HEK293 (cell line): Measurements from ENCODE around the gene TC2N.

ENCODE experiments used
- AEBP2 ChIP-seq: fragments of 450-650 bp; formaldehyde crosslinking; IDR thresholded peaks from 2 replicates; pipeline ENCODE4 v1.5.1; 2016; ENCODE audit warnings: missing biosample characterization, missing genetic modification characterization, borderline replicate concordance
- KLF9 ChIP-seq: fragments of 450-650 bp; formaldehyde crosslinking; IDR thresholded peaks from 2 replicates; pipeline ENCODE4 v1.5.1; 2016; ENCODE audit warnings: missing biosample characterization, missing genetic modification characterization, low read depth
- MYNN ChIP-seq: fragments of 450-650 bp; formaldehyde crosslinking; IDR thresholded peaks from 2 replicates; pipeline ENCODE4 v1.5.1; 2016; ENCODE audit warnings: missing biosample characterization, missing genetic modification characterization, borderline replicate concordance
- MZF1 ChIP-seq: fragments of 450-650 bp; formaldehyde crosslinking; IDR thresholded peaks from 2 replicates; pipeline ENCODE4 v1.5.1; 2017; ENCODE audit warnings: missing biosample characterization, missing genetic modification characterization, borderline replicate concordance
- TRIM28 ChIP-seq: IDR thresholded peaks from 2 replicates; pipeline ENCODE4 v1.6.1; 2011; ENCODE audit warnings: low read length, control low read depth, borderline replicate concordance
- YY1 ChIP-seq: fragments of 450-650 bp; formaldehyde crosslinking; IDR thresholded peaks from 2 replicates; pipeline ENCODE4 v1.5.1; 2018; ENCODE audit warnings: missing biosample characterization, missing genetic modification characterization
- ZBTB17 ChIP-seq: fragments of 450-650 bp; formaldehyde crosslinking; IDR thresholded peaks from 2 replicates; pipeline ENCODE4 v1.5.1; 2016; ENCODE audit warnings: missing biosample characterization, missing genetic modification characterization
- ZBTB48 ChIP-seq: fragments of 450-650 bp; formaldehyde crosslinking; IDR thresholded peaks from 2 replicates; pipeline ENCODE4 v1.5.1; 2016; ENCODE audit warnings: missing biosample characterization, missing genetic modification characterization
- ZBTB7A ChIP-seq: fragments of 450-650 bp; formaldehyde crosslinking; IDR thresholded peaks from 2 replicates; pipeline ENCODE4 v1.5.1; 2016; ENCODE audit warnings: low read depth, missing biosample characterization, missing genetic modification characterization
- ZEB2 ChIP-seq: fragments of 450-650 bp; formaldehyde crosslinking; IDR thresholded peaks from 2 replicates; pipeline ENCODE4 v1.5.1; 2016; ENCODE audit warnings: missing biosample characterization, missing genetic modification characterization
- ZNF112 ChIP-seq: fragments of 450-650 bp; formaldehyde crosslinking; IDR thresholded peaks from 2 replicates; pipeline ENCODE4 v1.5.0; 2017; ENCODE audit warnings: missing biosample characterization, missing genetic modification characterization
- ZNF121 ChIP-seq: fragments of 450-650 bp; formaldehyde crosslinking; IDR thresholded peaks from 2 replicates; pipeline ENCODE4 v1.5.1; 2016; ENCODE audit warnings: missing biosample characterization, missing genetic modification characterization
- ZNF138 ChIP-seq: fragments of 450-650 bp; formaldehyde crosslinking; IDR thresholded peaks from 2 replicates; pipeline ENCODE4 v1.5.1; 2016; ENCODE audit warnings: missing biosample characterization, missing genetic modification characterization, borderline replicate concordance
- ZNF202 ChIP-seq: fragments of 450-650 bp; formaldehyde crosslinking; IDR thresholded peaks from 2 replicates; pipeline ENCODE4 v1.5.1; 2016; ENCODE audit warnings: missing biosample characterization, missing genetic modification characterization, borderline replicate concordance
- ZNF391 ChIP-seq: fragments of 450-650 bp; formaldehyde crosslinking; IDR thresholded peaks from 2 replicates; pipeline ENCODE4 v1.5.1; 2016; ENCODE audit warnings: low read depth, missing biosample characterization, missing genetic modification characterization, borderline replicate concordance
- ZNF473 ChIP-seq: fragments of 450-650 bp; formaldehyde crosslinking; IDR thresholded peaks from 2 replicates; pipeline ENCODE4 v1.5.1; 2017; ENCODE audit warnings: missing biosample characterization, missing genetic modification characterization
- ZNF544 ChIP-seq: fragments of 450-650 bp; formaldehyde crosslinking; IDR thresholded peaks from 2 replicates; pipeline ENCODE4 v1.5.0; 2017; ENCODE audit warnings: missing biosample characterization, missing genetic modification characterization
- ZNF560 ChIP-seq: fragments of 450-650 bp; formaldehyde crosslinking; IDR thresholded peaks from 2 replicates; pipeline ENCODE4 v1.5.1; 2017; ENCODE audit warnings: missing biosample characterization, missing genetic modification characterization, borderline replicate concordance
- ZNF596 ChIP-seq: fragments of 450-650 bp; IDR thresholded peaks from 2 replicates; pipeline ENCODE4 v1.5.0; 2018; ENCODE audit warnings: missing biosample characterization, mild to moderate bottlenecking, missing genetic modification characterization, moderate library complexity
- ZNF621 ChIP-seq: fragments of 450-650 bp; formaldehyde crosslinking; IDR thresholded peaks from 2 replicates; pipeline ENCODE4 v1.5.1; 2017; ENCODE audit warnings: missing biosample characterization, missing genetic modification characterization
- ZNF624 ChIP-seq: fragments of 450-650 bp; formaldehyde crosslinking; IDR thresholded peaks from 2 replicates; pipeline ENCODE4 v1.5.1; 2017; ENCODE audit warnings: missing biosample characterization, missing genetic modification characterization
- ZNF660 ChIP-seq: fragments of 450-650 bp; IDR thresholded peaks from 2 replicates; pipeline ENCODE4 v1.5.1; 2018; ENCODE audit warnings: missing biosample characterization, mild to moderate bottlenecking, missing genetic modification characterization
- ZNF747 ChIP-seq: fragments of 450-650 bp; formaldehyde crosslinking; IDR thresholded peaks from 2 replicates; pipeline ENCODE4 v1.5.1; 2016; ENCODE audit warnings: missing biosample characterization, missing genetic modification characterization
- ZNF776 ChIP-seq: fragments of 450-650 bp; formaldehyde crosslinking; IDR thresholded peaks from 2 replicates; pipeline ENCODE4 v1.5.0; 2017; ENCODE audit warnings: missing biosample characterization, missing genetic modification characterization, borderline replicate concordance
- ZNF837 ChIP-seq: fragments of 450-650 bp; formaldehyde crosslinking; IDR thresholded peaks from 2 replicates; pipeline ENCODE4 v1.5.1; 2016; ENCODE audit warnings: missing biosample characterization, missing genetic modification characterization
- TF ChIP-seq, protein P1 (sequence below): fragments of 450-650 bp; formaldehyde crosslinking; IDR thresholded peaks from 2 replicates; pipeline ENCODE4 v1.5.1; 2016; ENCODE audit warnings: missing biosample characterization, missing genetic modification characterization
- TF ChIP-seq, protein P2 (sequence below): fragments of 450-650 bp; formaldehyde crosslinking; IDR thresholded peaks from 2 replicates; pipeline ENCODE4 v1.5.1; 2016; ENCODE audit warnings: missing biosample characterization, missing genetic modification characterization
- TF ChIP-seq, protein P3 (sequence below): fragments of 450-650 bp; formaldehyde crosslinking; IDR thresholded peaks from 2 replicates; pipeline ENCODE4 v1.5.1; 2016; ENCODE audit warnings: missing biosample characterization, missing genetic modification characterization
- TF ChIP-seq, protein P4 (sequence below): fragments of 450-650 bp; formaldehyde crosslinking; IDR thresholded peaks from 2 replicates; pipeline ENCODE4 v1.5.1; 2016; ENCODE audit warnings: missing biosample characterization, missing genetic modification characterization
- TF ChIP-seq, protein P5 (sequence below): fragments of 450-650 bp; formaldehyde crosslinking; IDR thresholded peaks from 2 replicates; pipeline ENCODE4 v1.5.1; 2016; ENCODE audit warnings: missing biosample characterization, missing genetic modification characterization

Gene TC2N

GRCh38 chr14:91744068-91744480 is 123.3 kb downstream of the TC2N start (continued):
- TF ChIP-seq ZNF202 (tag by site-specific recombination), result no peak
- TF ChIP-seq ZNF560 (tag by site-specific recombination), result no peak
- TF ChIP-seq KLF9, result no peak
- TF ChIP-seq ZNF391 (tag by site-specific recombination), result no peak
- peak; percentile 88; the same call in 1 of the 2 replicates for TF ChIP-seq MZF1 (tag by site-specific recombination)
- no peak for TF ChIP-seq AEBP2 (tag by site-specific recombination)
- no peak for TF ChIP-seq ZNF660 (tag by site-specific recombination)
- no peak for TF ChIP-seq ZNF138
- TF ChIP-seq, protein P1, sequence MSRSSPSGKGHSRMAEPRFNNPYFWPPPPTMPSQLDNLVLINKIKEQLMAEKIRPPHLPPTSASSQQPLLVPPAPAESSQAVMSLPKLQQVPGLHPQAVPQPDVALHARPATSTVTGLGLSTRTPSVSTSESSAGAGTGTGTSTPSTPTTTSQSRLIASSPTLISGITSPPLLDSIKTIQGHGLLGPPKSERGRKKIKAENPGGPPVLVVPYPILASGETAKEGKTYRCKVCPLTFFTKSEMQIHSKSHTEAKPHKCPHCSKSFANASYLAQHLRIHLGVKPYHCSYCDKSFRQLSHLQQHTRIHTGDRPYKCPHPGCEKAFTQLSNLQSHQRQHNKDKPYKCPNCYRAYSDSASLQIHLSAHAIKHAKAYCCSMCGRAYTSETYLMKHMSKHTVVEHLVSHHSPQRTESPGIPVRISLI (tag by site-specific recombination), result no peak
- no peak for TF ChIP-seq ZNF473 (tag by site-specific recombination)
- TF ChIP-seq ZNF544, result no peak
- TF ChIP-seq ZBTB17 (tag by site-specific recombination), result 0 out of 2 replicates have a peak, but pooled peaks have one; percentile 11
- TF ChIP-seq ZNF776 (tag by site-specific recombination), result no peak
- no peak for TF ChIP-seq ZBTB7A (tag by site-specific recombination)
- TF ChIP-seq, protein P2, sequence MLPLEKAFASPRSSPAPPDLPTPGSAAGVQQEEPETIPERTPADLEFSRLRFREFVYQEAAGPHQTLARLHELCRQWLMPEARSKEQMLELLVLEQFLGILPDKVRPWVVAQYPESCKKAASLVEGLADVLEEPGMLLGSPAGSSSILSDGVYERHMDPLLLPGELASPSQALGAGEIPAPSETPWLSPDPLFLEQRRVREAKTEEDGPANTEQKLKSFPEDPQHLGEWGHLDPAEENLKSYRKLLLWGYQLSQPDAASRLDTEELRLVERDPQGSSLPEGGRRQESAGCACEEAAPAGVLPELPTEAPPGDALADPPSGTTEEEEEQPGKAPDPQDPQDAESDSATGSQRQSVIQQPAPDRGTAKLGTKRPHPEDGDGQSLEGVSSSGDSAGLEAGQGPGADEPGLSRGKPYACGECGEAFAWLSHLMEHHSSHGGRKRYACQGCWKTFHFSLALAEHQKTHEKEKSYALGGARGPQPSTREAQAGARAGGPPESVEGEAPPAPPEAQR, result no peak
- TF ChIP-seq YY1, result no peak
- TF ChIP-seq ZEB2 (tag by site-specific recombination), result no peak
- TF ChIP-seq MYNN, result no peak
- TF ChIP-seq ZNF121 (tag by site-specific recombination), result no peak
- no peak for TF ChIP-seq ZBTB48 (tag by site-specific recombination)
- TF ChIP-seq ZNF747, result no peak
- TF ChIP-seq, protein P3, sequence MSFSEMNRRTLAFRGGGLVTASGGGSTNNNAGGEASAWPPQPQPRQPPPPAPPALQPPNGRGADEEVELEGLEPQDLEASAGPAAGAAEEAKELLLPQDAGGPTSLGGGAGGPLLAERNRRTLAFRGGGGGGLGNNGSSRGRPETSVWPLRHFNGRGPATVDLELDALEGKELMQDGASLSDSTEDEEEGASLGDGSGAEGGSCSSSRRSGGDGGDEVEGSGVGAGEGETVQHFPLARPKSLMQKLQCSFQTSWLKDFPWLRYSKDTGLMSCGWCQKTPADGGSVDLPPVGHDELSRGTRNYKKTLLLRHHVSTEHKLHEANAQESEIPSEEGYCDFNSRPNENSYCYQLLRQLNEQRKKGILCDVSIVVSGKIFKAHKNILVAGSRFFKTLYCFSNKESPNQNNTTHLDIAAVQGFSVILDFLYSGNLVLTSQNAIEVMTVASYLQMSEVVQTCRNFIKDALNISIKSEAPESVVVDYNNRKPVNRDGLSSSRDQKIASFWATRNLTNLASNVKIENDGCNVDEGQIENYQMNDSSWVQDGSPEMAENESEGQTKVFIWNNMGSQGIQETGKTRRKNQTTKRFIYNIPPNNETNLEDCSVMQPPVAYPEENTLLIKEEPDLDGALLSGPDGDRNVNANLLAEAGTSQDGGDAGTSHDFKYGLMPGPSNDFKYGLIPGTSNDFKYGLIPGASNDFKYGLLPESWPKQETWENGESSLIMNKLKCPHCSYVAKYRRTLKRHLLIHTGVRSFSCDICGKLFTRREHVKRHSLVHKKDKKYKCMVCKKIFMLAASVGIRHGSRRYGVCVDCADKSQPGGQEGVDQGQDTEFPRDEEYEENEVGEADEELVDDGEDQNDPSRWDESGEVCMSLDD, result no peak
- no peak for TF ChIP-seq ZNF596
- TF ChIP-seq, protein P4, sequence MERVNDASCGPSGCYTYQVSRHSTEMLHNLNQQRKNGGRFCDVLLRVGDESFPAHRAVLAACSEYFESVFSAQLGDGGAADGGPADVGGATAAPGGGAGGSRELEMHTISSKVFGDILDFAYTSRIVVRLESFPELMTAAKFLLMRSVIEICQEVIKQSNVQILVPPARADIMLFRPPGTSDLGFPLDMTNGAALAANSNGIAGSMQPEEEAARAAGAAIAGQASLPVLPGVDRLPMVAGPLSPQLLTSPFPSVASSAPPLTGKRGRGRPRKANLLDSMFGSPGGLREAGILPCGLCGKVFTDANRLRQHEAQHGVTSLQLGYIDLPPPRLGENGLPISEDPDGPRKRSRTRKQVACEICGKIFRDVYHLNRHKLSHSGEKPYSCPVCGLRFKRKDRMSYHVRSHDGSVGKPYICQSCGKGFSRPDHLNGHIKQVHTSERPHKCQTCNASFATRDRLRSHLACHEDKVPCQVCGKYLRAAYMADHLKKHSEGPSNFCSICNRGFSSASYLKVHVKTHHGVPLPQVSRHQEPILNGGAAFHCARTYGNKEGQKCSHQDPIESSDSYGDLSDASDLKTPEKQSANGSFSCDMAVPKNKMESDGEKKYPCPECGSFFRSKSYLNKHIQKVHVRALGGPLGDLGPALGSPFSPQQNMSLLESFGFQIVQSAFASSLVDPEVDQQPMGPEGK (tag by site-specific recombination), result no peak
- TF ChIP-seq ZNF624 (tag by site-specific recombination), result no peak
- no peak for TF ChIP-seq ZNF112 (tag by site-specific recombination)
- TF ChIP-seq ZNF621 (tag by site-specific recombination), result no peak
- TF ChIP-seq, protein P5, sequence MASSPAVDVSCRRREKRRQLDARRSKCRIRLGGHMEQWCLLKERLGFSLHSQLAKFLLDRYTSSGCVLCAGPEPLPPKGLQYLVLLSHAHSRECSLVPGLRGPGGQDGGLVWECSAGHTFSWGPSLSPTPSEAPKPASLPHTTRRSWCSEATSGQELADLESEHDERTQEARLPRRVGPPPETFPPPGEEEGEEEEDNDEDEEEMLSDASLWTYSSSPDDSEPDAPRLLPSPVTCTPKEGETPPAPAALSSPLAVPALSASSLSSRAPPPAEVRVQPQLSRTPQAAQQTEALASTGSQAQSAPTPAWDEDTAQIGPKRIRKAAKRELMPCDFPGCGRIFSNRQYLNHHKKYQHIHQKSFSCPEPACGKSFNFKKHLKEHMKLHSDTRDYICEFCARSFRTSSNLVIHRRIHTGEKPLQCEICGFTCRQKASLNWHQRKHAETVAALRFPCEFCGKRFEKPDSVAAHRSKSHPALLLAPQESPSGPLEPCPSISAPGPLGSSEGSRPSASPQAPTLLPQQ (tag by site-specific recombination), result no peak
- no peak for TF ChIP-seq TRIM28
- no peak for TF ChIP-seq ZNF837 (tag by site-specific recombination)
